DOHH2 (cell line): Measurements from ENCODE around the gene VPS45.

Experiments
- EZH2phosphoT487 ChIP-seq: fragments of 200-600 bp; sonication (generic); IDR thresholded peaks from 2 replicates; pipeline ENCODE4 v1.6.1; 2017; ENCODE audit warnings: borderline replicate concordance, mild to moderate bottlenecking, antibody characterized with exemption, low read length, moderate library complexity, mixed read lengths
- TF ChIP-seq, protein P1 (sequence below): fragments of 200-600 bp; sonication (generic); IDR thresholded peaks from one replicate; pipeline ENCODE4 v1.5.1; 2014; ENCODE audit warnings: antibody characterized with exemption, mild to moderate bottlenecking, low read depth, low read length; ENCODE audit not compliant: poor library complexity, severe bottlenecking

DNA sequence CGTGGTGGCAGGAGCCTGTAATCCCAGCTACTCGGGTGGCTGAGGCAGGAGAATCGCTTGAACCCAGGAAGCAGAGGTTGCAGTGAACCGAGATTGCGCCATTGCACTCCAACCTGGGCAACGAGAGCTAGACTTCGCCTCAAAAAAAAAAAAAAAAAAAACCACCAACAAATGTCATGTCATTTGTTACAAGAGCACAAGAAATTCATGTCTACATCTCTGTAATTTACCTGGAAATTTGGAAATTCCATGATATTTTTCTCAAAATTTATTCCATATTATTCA lies 16.5 kb upstream of the VPS45 start:
- TF ChIP-seq, protein P1, sequence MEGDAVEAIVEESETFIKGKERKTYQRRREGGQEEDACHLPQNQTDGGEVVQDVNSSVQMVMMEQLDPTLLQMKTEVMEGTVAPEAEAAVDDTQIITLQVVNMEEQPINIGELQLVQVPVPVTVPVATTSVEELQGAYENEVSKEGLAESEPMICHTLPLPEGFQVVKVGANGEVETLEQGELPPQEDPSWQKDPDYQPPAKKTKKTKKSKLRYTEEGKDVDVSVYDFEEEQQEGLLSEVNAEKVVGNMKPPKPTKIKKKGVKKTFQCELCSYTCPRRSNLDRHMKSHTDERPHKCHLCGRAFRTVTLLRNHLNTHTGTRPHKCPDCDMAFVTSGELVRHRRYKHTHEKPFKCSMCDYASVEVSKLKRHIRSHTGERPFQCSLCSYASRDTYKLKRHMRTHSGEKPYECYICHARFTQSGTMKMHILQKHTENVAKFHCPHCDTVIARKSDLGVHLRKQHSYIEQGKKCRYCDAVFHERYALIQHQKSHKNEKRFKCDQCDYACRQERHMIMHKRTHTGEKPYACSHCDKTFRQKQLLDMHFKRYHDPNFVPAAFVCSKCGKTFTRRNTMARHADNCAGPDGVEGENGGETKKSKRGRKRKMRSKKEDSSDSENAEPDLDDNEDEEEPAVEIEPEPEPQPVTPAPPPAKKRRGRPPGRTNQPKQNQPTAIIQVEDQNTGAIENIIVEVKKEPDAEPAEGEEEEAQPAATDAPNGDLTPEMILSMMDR: no peak
- no peak for TF ChIP-seq EZH2phosphoT487
